DND-41 (cell line): ENCODE data around the gene CROT.

Source experiments
- ATAC-seq: fragments of 200-7000 bp; cut with Tn5 transposase; 3 replicates; pipeline ENCODE4 v1.9.1; 2021; ENCODE audit warnings: low read depth; ENCODE audit not compliant: insufficient read depth
- DNase-seq: peaks from one replicate; pipeline ENCODE4 v3.0.0-alpha.2; 2020
- H2AFZ ChIP-seq: 2 replicates; pipeline ENCODE4 v1.6.0; 2012; ENCODE audit warnings: low read depth, low read length
- H3K27ac ChIP-seq: 2 replicates; pipeline ENCODE4 v1.5.1; 2012; ENCODE audit warnings: low read length, inconsistent platforms
- H3K27me3 ChIP-seq: fragments of 200-600 bp; sonication (generic); 2 replicates; pipeline ENCODE4 v1.6.0; 2012; ENCODE audit warnings: low read length, mild to moderate bottlenecking, inconsistent platforms; ENCODE audit not compliant: insufficient read depth, poor library complexity
- H3K36me3 ChIP-seq: 2 replicates; pipeline ENCODE4 v1.5.1; 2012; ENCODE audit warnings: low read length, inconsistent platforms; ENCODE audit not compliant: insufficient read depth
- H3K4me1 ChIP-seq: 2 replicates; pipeline ENCODE4 v1.5.1; 2012; ENCODE audit warnings: mild to moderate bottlenecking, low read length; ENCODE audit not compliant: insufficient read depth
- H3K4me2 ChIP-seq: 2 replicates; pipeline ENCODE4 v1.6.0; 2012; ENCODE audit warnings: mild to moderate bottlenecking, moderate library complexity, low read length, inconsistent platforms; ENCODE audit not compliant: insufficient read depth
- H3K4me3 ChIP-seq, 2 experiments: fragments of 200-600 bp in 1 of 2; shearing (Covaris generic) in 1 of 2; 2 replicates each; pipeline ENCODE4 v1.5.1; 2012 to 2016; ENCODE audit warnings: inconsistent platforms in 2 of 2, low read length in 2 of 2, mild to moderate bottlenecking in 2 of 2, low read depth in 1 of 2, moderate library complexity in 1 of 2
- H3K79me2 ChIP-seq: 2 replicates; pipeline ENCODE4 v1.6.0; 2012; ENCODE audit warnings: low read length, inconsistent platforms; ENCODE audit not compliant: insufficient read depth
- H3K9ac ChIP-seq: 2 replicates; pipeline ENCODE4 v1.6.0; 2012; ENCODE audit warnings: low read depth, mild to moderate bottlenecking, inconsistent platforms, low read length, moderate library complexity
- H3K9me3 ChIP-seq: 2 replicates; pipeline ENCODE4 v1.5.1; 2012; ENCODE audit warnings: low read length, moderate library complexity, mild to moderate bottlenecking, inconsistent platforms; ENCODE audit not compliant: insufficient read depth, severe bottlenecking
- H4K20me1 ChIP-seq: 2 replicates; pipeline ENCODE4 v1.6.0; 2012; ENCODE audit warnings: low read length; ENCODE audit not compliant: insufficient read depth
- CTCF ChIP-seq: IDR thresholded peaks from 2 replicates; pipeline ENCODE4 v1.5.1; 2012; ENCODE audit warnings: borderline replicate concordance, low read length, moderate library complexity, mild to moderate bottlenecking; ENCODE audit not compliant: poor library complexity, severe bottlenecking; ENCODE audit errors: extremely low read depth
- EZH2 ChIP-seq: IDR thresholded peaks from 3 replicates; pipeline ENCODE4 v1.6.1; 2012; ENCODE audit warnings: borderline replicate concordance, low read depth, mild to moderate bottlenecking, moderate library complexity, low read length, inconsistent platforms; ENCODE audit not compliant: severe bottlenecking

The CROT gene

GRCh38 chr7:87325576-87326370 is 19.7 kb upstream of the CROT start:
- Histone ChIP-seq H3K36me3 (peaks cover 11% of the 10 kb centered on the region; the same call in 1 of the 2 replicates), H3K4me3 (no peak overlapping the region), H3K27ac (no peak overlapping the region), H3K4me2 (no peak overlapping the region), H3K9me3 (peaks cover 45% of the 10 kb centered on the region), H2AFZ (no peak overlapping the region), H3K27me3 (no peaks in the 10 kb centered on the region), H4K20me1 (no peaks in the 10 kb centered on the region), H3K79me2 (no peaks in the 10 kb centered on the region), H3K9ac (no peak overlapping the region), H3K4me1 (no peaks in the 10 kb centered on the region)
- DNase-seq: no peak
- TF ChIP-seq CTCF (no peak), EZH2 (no peak)
- ATAC-seq: no peak

GRCh38 chr7:87328281-87328680 is 17.2 kb upstream of the CROT start:
- ATAC-seq: no peak
- peaks cover 41% of the 10 kb centered on the region for H3K9me3 ChIP-seq
- no peak overlapping the region for H3K9ac ChIP-seq
- no peak for DNase-seq
- H3K79me2 ChIP-seq: no peaks in the 10 kb centered on the region
- H3K36me3 ChIP-seq: peaks cover 11% of the 10 kb centered on the region; the same call in 1 of the 2 replicates
- H3K27ac ChIP-seq: no peak overlapping the region
- H2AFZ ChIP-seq: no peak overlapping the region
- H3K27me3 ChIP-seq: no peaks in the 10 kb centered on the region
- no peak overlapping the region for H3K4me3 ChIP-seq
- no peak overlapping the region for H3K4me2 ChIP-seq
- no peaks in the 10 kb centered on the region; the same call in 1 of the 2 replicates for H3K4me1 ChIP-seq
- TF ChIP-seq CTCF (no peak), EZH2 (no peak)
- H4K20me1 ChIP-seq: no peaks in the 10 kb centered on the region

- H3K27me3 ChIP-seq: no peaks in the 10 kb centered on the region
- no peak overlapping the region for H2AFZ ChIP-seq
- no peaks in the 10 kb centered on the region; the same call in 1 of the 2 replicates for H3K4me1 ChIP-seq
- H3K9ac ChIP-seq: no peak overlapping the region
- H3K4me2 ChIP-seq: no peak overlapping the region
- no peak overlapping the region for H3K27ac ChIP-seq
- peaks cover 11% of the 10 kb centered on the region; the same call in 1 of the 2 replicates for H3K36me3 ChIP-seq
- H4K20me1 ChIP-seq: no peaks in the 10 kb centered on the region
- ATAC-seq (no peak), DNase-seq (no peak)
- TF ChIP-seq EZH2 (no peak), CTCF (no peak)
- no peak overlapping the region for H3K4me3 ChIP-seq
- peaks cover 37% of the 10 kb centered on the region for H3K9me3 ChIP-seq
- H3K79me2 ChIP-seq: no peaks in the 10 kb centered on the region
Measured at GRCh38 chr7:87330316-87330715, 15.1 kb upstream of the CROT start.
